ENCODE data around the gene MMP13. TPM values are rescaled to one million over a fixed set of nuclear protein-coding genes. Genes with fewer than 3 reads are reported as not detected.

MMP13 gene
- polyA plus RNA-seq, 1 donor (not counting 4 experiments of a cell fraction or from before 2014, with no cell fraction given) = 0.05 TPM

GRCh38 chr11:102950622-102951081, 4.9 kb downstream of the MMP13 start:
- Histone ChIP-seq H3K4me2 (ENCODE audit: control insufficient read depth, extremely low read depth, insufficient read depth, low read depth, low read length) (no peak overlapping the region), H3K36me3 (ENCODE audit: control insufficient read depth in 2 of 2, extremely low read depth in 1 of 2, insufficient read depth in 2 of 2, low read length in 2 of 2) (no peaks in the 10 kb centered on the region), H3K4me1 (ENCODE audit: control insufficient read depth, extremely low read depth, insufficient read depth, low read length) (peaks cover 4% of the 10 kb centered on the region), H3K79me2 (ENCODE audit: control insufficient read depth, insufficient read depth, low read length) (no peaks in the 10 kb centered on the region), H3K9me1 (ENCODE audit: control insufficient read depth, extremely low read depth, insufficient read depth, low read length) (no peaks in the 10 kb centered on the region), H3K9me3 (ENCODE audit: control insufficient read depth, low read depth, low read length) (no peaks in the 10 kb centered on the region), H2AFZ (ENCODE audit: control insufficient read depth, low read length) (no peak overlapping the region), H4K20me1 (ENCODE audit: control insufficient read depth, extremely low read depth, insufficient read depth, low read length) (no peaks in the 10 kb centered on the region), H3K4me3 (ENCODE audit: control insufficient read depth in 2 of 3, extremely low read depth in 1 of 3, insufficient read depth in 2 of 3, low read depth in 1 of 3, low read length in 3 of 3) (no peak overlapping the region), H3K27me3 (ENCODE audit: control insufficient read depth, extremely low read depth, insufficient read depth, low read length) (no peaks in the 10 kb centered on the region), H3K9ac (ENCODE audit: control insufficient read depth, extremely low read depth, insufficient read depth, low read length) (no peak overlapping the region), H3K27ac (ENCODE audit: control insufficient read depth, insufficient read depth, low read length) (no peak overlapping the region)
- dilution Hi-C loops (cut with MboI; ENCODE audit: extremely low pct_ligation_motif_present, low sequenced_read_pairs) = no loop called here
- no peak for TF ChIP-seq CTCF (optimal IDR thresholded peaks at IDR 0.05 in 1 of 3, IDR thresholded peaks at IDR 0.05 in 1 of 3, conservative IDR thresholded peaks at IDR 0.05 in 1 of 3; ENCODE audit: extremely low read depth in 1 of 3, insufficient read depth in 2 of 3, low read length in 3 of 3)
- TF ChIP-seq EZH2 (IDR thresholded peaks at IDR 0.05; ENCODE audit: low read length) = no peak
- DNase-seq (ENCODE audit: low read depth, low spot score) (no peak), FAIRE-seq (no peak)

DNA sequence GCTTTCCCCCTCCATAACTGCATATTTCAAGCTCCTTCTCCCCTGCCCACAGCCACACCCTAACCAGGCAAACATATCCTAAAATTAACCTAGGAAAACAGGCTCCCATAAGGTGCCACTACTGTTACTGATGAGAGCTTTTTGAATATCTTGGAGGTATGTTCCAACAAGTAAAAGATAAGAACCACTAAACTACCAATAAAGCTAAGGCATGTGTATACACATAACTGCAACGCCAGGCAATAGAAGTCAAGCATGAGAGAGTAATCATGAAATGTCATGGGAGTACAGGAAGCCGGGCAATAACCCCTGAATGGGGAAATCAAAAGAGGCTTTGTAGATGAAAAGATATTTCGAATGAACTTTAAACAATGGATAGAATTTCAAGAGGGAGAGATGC, 9.3 kb downstream of the MMP13 start:
- Histone ChIP-seq H2AFZ (ENCODE audit: control insufficient read depth, low read length) (peak overlapping the region; percentile 29), H3K4me1 (ENCODE audit: control insufficient read depth, extremely low read depth, insufficient read depth, low read length) (peaks cover 4% of the 10 kb centered on the region), H4K20me1 (ENCODE audit: control insufficient read depth, extremely low read depth, insufficient read depth, low read length) (no peaks in the 10 kb centered on the region), H3K36me3 (ENCODE audit: control insufficient read depth in 2 of 2, extremely low read depth in 1 of 2, insufficient read depth in 2 of 2, low read length in 2 of 2) (no peaks in the 10 kb centered on the region), H3K9me3 (ENCODE audit: control insufficient read depth, low read depth, low read length) (no peaks in the 10 kb centered on the region), H3K27ac (ENCODE audit: control insufficient read depth, insufficient read depth, low read length) (no peak overlapping the region), H3K9ac (ENCODE audit: control insufficient read depth, extremely low read depth, insufficient read depth, low read length) (no peak overlapping the region), H3K4me2 (ENCODE audit: control insufficient read depth, extremely low read depth, insufficient read depth, low read depth, low read length) (no peak overlapping the region), H3K9me1 (ENCODE audit: control insufficient read depth, extremely low read depth, insufficient read depth, low read length) (no peaks in the 10 kb centered on the region), H3K79me2 (ENCODE audit: control insufficient read depth, insufficient read depth, low read length) (no peaks in the 10 kb centered on the region), H3K4me3 (ENCODE audit: control insufficient read depth in 2 of 3, extremely low read depth in 1 of 3, insufficient read depth in 2 of 3, low read depth in 1 of 3, low read length in 3 of 3) (no peak overlapping the region), H3K27me3 (ENCODE audit: control insufficient read depth, extremely low read depth, insufficient read depth, low read length) (no peaks in the 10 kb centered on the region)
- dilution Hi-C loops (cut with MboI; ENCODE audit: extremely low pct_ligation_motif_present, low sequenced_read_pairs) = no loop called here
- no peak for FAIRE-seq
- DNase-seq (ENCODE audit: low read depth, low spot score) = no peak
- TF ChIP-seq CTCF (optimal IDR thresholded peaks at IDR 0.05 in 1 of 3, IDR thresholded peaks at IDR 0.05 in 1 of 3, conservative IDR thresholded peaks at IDR 0.05 in 1 of 3; ENCODE audit: extremely low read depth in 1 of 3, insufficient read depth in 2 of 3, low read length in 3 of 3) = no peak
- no peak for TF ChIP-seq EZH2 (IDR thresholded peaks at IDR 0.05; ENCODE audit: low read length)

Measured in keratinocyte (primary cell).